Measurements from ENCODE around the gene FCHSD2. TPM values are rescaled to one million over a fixed set of nuclear protein-coding genes. Genes with fewer than 3 reads are reported as not detected.
"Not testable (repeated sequence)": the region's sequence is repeated elsewhere in the genome, so short reads cannot be mapped to it uniquely, and the experiment has no call there.

FCHSD2 gene
- total and polyA plus RNA-seq, 4 donors, result 7.6 to 18.7 (median 9.9) TPM

GRCh38 chr11:73137262-73137943, 4.7 kb downstream of the FCHSD2 start:
- H3K27ac ChIP-seq (ENCODE audit: low read depth in 1 of 2, low read length in 2 of 2), result peak overlapping the region; percentile 29 to 40
- TF ChIP-seq JUND (IDR thresholded peaks at IDR 0.05), result no peak
- TF ChIP-seq EGR1 (IDR thresholded peaks at IDR 0.05; ENCODE audit: low read depth in 2 of 2), result no peak
- TF ChIP-seq ATF3 (IDR thresholded peaks at IDR 0.05), result no peak
- H3K27me3 ChIP-seq (ENCODE audit: control insufficient read depth in 4 of 4, insufficient read depth in 4 of 4, low read length in 3 of 4), result no peaks in the 10 kb centered on the region
- no peaks in the 10 kb centered on the region for H3K9me3 ChIP-seq (ENCODE audit: control insufficient read depth in 4 of 4, low read length in 3 of 4)
- H3K36me3 ChIP-seq (ENCODE audit: control insufficient read depth in 4 of 4, insufficient read depth in 3 of 4, low read depth in 1 of 4, low read length in 3 of 4), result peaks cover 0 to 8% (median 2%) of the 10 kb centered on the region in 4 donors
- 76% methylated on average over 5 of the region's 5 CpGs for WGBS
- H3K9ac ChIP-seq (ENCODE audit: low read depth in 1 of 2, low read length in 2 of 2), result no peak overlapping the region
- H3K4me1 ChIP-seq (ENCODE audit: control insufficient read depth in 4 of 4, insufficient read depth in 4 of 4, low read length in 3 of 4), result peaks cover 11 to 45% (median 34%) of the 10 kb centered on the region in 4 donors
- no peak for DNase-seq (ENCODE audit: low spot score)
- H3K4me3 ChIP-seq (ENCODE audit: low read depth in 1 of 3, low read length in 3 of 3), result no peak overlapping the region

- not testable (repeated sequence) for H3K27me3 ChIP-seq (ENCODE audit: control insufficient read depth in 4 of 4, insufficient read depth in 4 of 4, low read length in 3 of 4); H3K9me3 ChIP-seq (ENCODE audit: control insufficient read depth in 4 of 4, low read length in 3 of 4); H3K36me3 ChIP-seq (ENCODE audit: control insufficient read depth in 4 of 4, insufficient read depth in 3 of 4, low read depth in 1 of 4, low read length in 3 of 4); DNase-seq (ENCODE audit: low spot score); H3K9ac ChIP-seq (ENCODE audit: low read depth in 1 of 2, low read length in 2 of 2); H3K4me3 ChIP-seq (ENCODE audit: low read depth in 1 of 3, low read length in 3 of 3)
- peaks cover 11 to 45% (median 34%) of the 10 kb centered on the region in 4 donors for H3K4me1 ChIP-seq (ENCODE audit: control insufficient read depth in 4 of 4, insufficient read depth in 4 of 4, low read length in 3 of 4)
- TF ChIP-seq HNF4A (conservative IDR thresholded peaks at IDR 0.05), result peak; percentile 61 to 73
- peak; percentile 44 to 53 for TF ChIP-seq RXRA (IDR thresholded peaks at IDR 0.05)
- TF ChIP-seq RAD21 (IDR thresholded peaks at IDR 0.05), result peak; percentile 29 to 40
- peak; percentile 17 for TF ChIP-seq MAX (IDR thresholded peaks at IDR 0.05)
- peak in 1 of 2 donors; percentile 20 for TF ChIP-seq JUND (IDR thresholded peaks at IDR 0.05)
- H3K27ac ChIP-seq (ENCODE audit: low read depth in 1 of 2, low read length in 2 of 2), result peak overlapping the region in 1 of 2 donors; percentile 29
- WGBS, result 54% methylated on average over 8 of the region's 8 CpGs
Measured at GRCh38 chr11:73136722-73137121, 5.4 kb downstream of the FCHSD2 start.

GRCh38 chr11:73135346-73136284, 6.5 kb downstream of the FCHSD2 start:
- Histone ChIP-seq H3K9me3 (ENCODE audit: control insufficient read depth in 4 of 4, low read length in 3 of 4) (no peaks in the 10 kb centered on the region), H3K4me1 (ENCODE audit: control insufficient read depth in 4 of 4, insufficient read depth in 4 of 4, low read length in 3 of 4) (peaks cover 8 to 36% (median 30%) of the 10 kb centered on the region in 4 donors), H3K27me3 (ENCODE audit: control insufficient read depth in 4 of 4, insufficient read depth in 4 of 4, low read length in 3 of 4) (no peaks in the 10 kb centered on the region), H3K9ac (ENCODE audit: low read depth in 1 of 2, low read length in 2 of 2) (no peak overlapping the region), H3K27ac (ENCODE audit: low read depth in 1 of 2, low read length in 2 of 2) (peak overlapping the region in 1 of 2 donors; percentile 26), H3K36me3 (ENCODE audit: control insufficient read depth in 4 of 4, insufficient read depth in 3 of 4, low read depth in 1 of 4, low read length in 3 of 4) (peaks cover 0 to 9% (median 4%) of the 10 kb centered on the region in 4 donors), H3K4me3 (ENCODE audit: low read depth in 1 of 3, low read length in 3 of 3) (no peak overlapping the region)
- 83% methylated on average over 6 of the region's 6 CpGs for WGBS
- DNase-seq (ENCODE audit: low spot score), result no peak
- TF ChIP-seq FOXA2 (IDR thresholded peaks at IDR 0.05), result no peak
- no peak for TF ChIP-seq GABPA (IDR thresholded peaks at IDR 0.05 in 1 of 2, conservative IDR thresholded peaks at IDR 0.05 in 1 of 2)
- no peak for TF ChIP-seq FOXA1 (IDR thresholded peaks at IDR 0.05)
- no peak for TF ChIP-seq JUND (IDR thresholded peaks at IDR 0.05)
- no peak for TF ChIP-seq CTCF (IDR thresholded peaks at IDR 0.05; ENCODE audit: low read depth, low read length, missing input control)
- TF ChIP-seq EGR1 (IDR thresholded peaks at IDR 0.05; ENCODE audit: low read depth in 2 of 2), result no peak

GRCh38 chr11:73132349-73132748, 9.8 kb downstream of the FCHSD2 start:
- H3K9me3 ChIP-seq (ENCODE audit: control insufficient read depth in 4 of 4, low read length in 3 of 4); DNase-seq (ENCODE audit: low spot score); H3K9ac ChIP-seq (ENCODE audit: low read depth in 1 of 2, low read length in 2 of 2); H3K4me3 ChIP-seq (ENCODE audit: low read depth in 1 of 3, low read length in 3 of 3); H3K27ac ChIP-seq (ENCODE audit: low read depth in 1 of 2, low read length in 2 of 2); H3K4me1 ChIP-seq (ENCODE audit: control insufficient read depth in 4 of 4, insufficient read depth in 4 of 4, low read length in 3 of 4); H3K27me3 ChIP-seq (ENCODE audit: control insufficient read depth in 4 of 4, insufficient read depth in 4 of 4, low read length in 3 of 4): not testable (repeated sequence)
- peaks cover 0 to 11% (median 5%) of the 10 kb centered on the region in 4 donors for H3K36me3 ChIP-seq (ENCODE audit: control insufficient read depth in 4 of 4, insufficient read depth in 3 of 4, low read depth in 1 of 4, low read length in 3 of 4)
- WGBS, result 95% methylated on average over 2 of the region's 2 CpGs

Measured in liver (tissue), 9 donors.